ENCODE data around the gene MYRF.

The MYRF gene

DNA sequence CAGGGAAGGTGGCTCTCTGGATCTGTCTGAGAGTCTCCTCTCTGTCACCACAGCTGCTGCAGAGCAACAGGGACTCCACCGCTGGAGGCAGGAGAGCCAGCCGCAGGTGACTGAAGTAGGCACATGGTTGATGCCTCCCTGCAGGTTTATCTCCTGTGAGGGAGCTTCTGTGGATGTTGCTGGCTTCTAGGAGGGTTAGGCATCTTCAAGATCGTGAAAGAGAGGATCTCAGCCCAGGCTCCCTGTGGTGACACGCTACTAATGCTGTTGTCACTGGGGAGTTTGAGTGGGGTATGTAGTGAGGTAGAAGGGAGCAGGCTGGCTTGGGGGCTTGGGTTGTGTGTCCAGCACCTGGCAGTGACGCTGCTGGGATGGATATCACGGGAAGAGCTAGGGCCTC lies 38.1 kb upstream of the MYRF start:
- Mint-ChIP-seq H3K27me3 (peaks cover 17 to 34% of the 10 kb centered on the region in 2 donors), H3K36me3 (no peaks in the 10 kb centered on the region), H3K4me3 (no peak overlapping the region), H3K4me1 (peaks cover 2 to 6% of the 10 kb centered on the region in 2 donors), H3K27ac (no peak overlapping the region), H3K9me3 (no peaks in the 10 kb centered on the region)
- ATAC-seq (replicated peaks): no peak
- DNase-seq: no peak

- H3K27ac Mint-ChIP-seq: no peak overlapping the region
- H3K4me1 Mint-ChIP-seq: peaks cover 2 to 6% of the 10 kb centered on the region in 2 donors
- H3K9me3 Mint-ChIP-seq: no peaks in the 10 kb centered on the region
- DNase-seq: no peak
- no peak overlapping the region for H3K4me3 Mint-ChIP-seq
- H3K36me3 Mint-ChIP-seq: no peaks in the 10 kb centered on the region
- H3K27me3 Mint-ChIP-seq: peaks cover 17 to 34% of the 10 kb centered on the region in 2 donors
- ATAC-seq (replicated peaks): no peak
Observed at GRCh38 chr11:61714916-61715315, 37.5 kb upstream of the MYRF start.

- Mint-ChIP-seq H3K27ac (peak overlapping the region; percentile 44), H3K27me3 (peaks cover 17 to 34% of the 10 kb centered on the region in 2 donors), H3K4me1 (peaks cover 2 to 6% of the 10 kb centered on the region in 2 donors), H3K36me3 (no peaks in the 10 kb centered on the region), H3K4me3 (no peak overlapping the region), H3K9me3 (no peaks in the 10 kb centered on the region)
- ATAC-seq (replicated peaks): peak in 1 of 2 donors; percentile 35
- no peak for DNase-seq
Observed at GRCh38 chr11:61715867-61716266, 36.6 kb upstream of the MYRF start.

GRCh38 chr11:61716478-61717285 lies 35.8 kb upstream of the MYRF start:
- H3K9me3 Mint-ChIP-seq: no peaks in the 10 kb centered on the region
- DNase-seq (no peak), ATAC-seq (replicated peaks) (no peak)
- H3K4me1 Mint-ChIP-seq: peaks cover 2 to 6% of the 10 kb centered on the region in 2 donors
- H3K27ac Mint-ChIP-seq: no peak overlapping the region
- H3K4me3 Mint-ChIP-seq: no peak overlapping the region
- no peaks in the 10 kb centered on the region for H3K36me3 Mint-ChIP-seq
- peaks cover 17 to 34% of the 10 kb centered on the region in 2 donors for H3K27me3 Mint-ChIP-seq

DNA sequence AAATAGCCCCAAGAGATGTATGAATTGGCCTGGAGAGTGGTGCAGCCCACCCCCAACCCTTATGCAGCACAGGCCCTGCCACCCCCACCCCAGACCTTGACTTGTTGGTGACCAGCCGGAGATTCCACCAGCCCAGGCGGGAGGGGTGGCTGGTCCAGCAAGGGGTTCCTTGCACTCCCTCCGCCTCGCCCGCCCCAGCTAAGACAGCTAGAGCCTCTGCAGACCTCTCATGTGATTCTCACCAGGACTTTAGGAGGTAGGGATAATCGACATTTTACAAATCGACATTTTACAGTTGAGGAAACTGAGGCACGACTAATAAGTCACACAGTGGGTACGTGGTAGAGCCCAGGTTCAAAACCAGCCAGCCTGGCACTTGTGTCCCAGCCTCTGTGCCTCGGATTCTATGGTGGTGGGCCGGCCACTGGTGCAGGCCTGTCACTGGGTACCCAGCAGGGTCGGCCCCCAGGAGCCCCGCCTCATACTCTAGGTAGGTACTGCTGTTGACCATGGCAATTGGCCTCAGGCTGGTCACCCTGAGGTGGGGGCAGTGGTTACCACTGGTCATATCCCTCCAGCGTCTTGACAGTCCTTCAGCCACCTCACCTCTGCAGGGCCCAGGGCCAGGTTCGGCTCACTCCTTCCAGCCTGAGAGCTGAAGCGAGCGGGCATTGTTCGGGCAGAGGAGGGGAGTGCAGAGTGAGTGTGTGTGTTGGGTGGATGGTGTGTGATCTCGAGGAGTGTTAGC lies 35.0 kb upstream of the MYRF start:
- Mint-ChIP-seq H3K4me1 (peaks cover 2 to 6% of the 10 kb centered on the region in 2 donors), H3K4me3 (no peak overlapping the region), H3K27me3 (peaks cover 17 to 34% of the 10 kb centered on the region in 2 donors), H3K27ac (no peak overlapping the region), H3K9me3 (no peaks in the 10 kb centered on the region), H3K36me3 (no peaks in the 10 kb centered on the region)
- no peak for ATAC-seq (replicated peaks)
- DNase-seq: no peak

GRCh38 chr11:61718046-61718531 lies 34.3 kb upstream of the MYRF start:
- no peak for DNase-seq
- no peaks in the 10 kb centered on the region for H3K36me3 Mint-ChIP-seq
- no peaks in the 10 kb centered on the region for H3K9me3 Mint-ChIP-seq
- peaks cover 2 to 6% of the 10 kb centered on the region in 2 donors for H3K4me1 Mint-ChIP-seq
- peaks cover 17 to 34% of the 10 kb centered on the region in 2 donors for H3K27me3 Mint-ChIP-seq
- H3K4me3 Mint-ChIP-seq: no peak overlapping the region
- ATAC-seq (replicated peaks): no peak
- no peak overlapping the region for H3K27ac Mint-ChIP-seq

DNA sequence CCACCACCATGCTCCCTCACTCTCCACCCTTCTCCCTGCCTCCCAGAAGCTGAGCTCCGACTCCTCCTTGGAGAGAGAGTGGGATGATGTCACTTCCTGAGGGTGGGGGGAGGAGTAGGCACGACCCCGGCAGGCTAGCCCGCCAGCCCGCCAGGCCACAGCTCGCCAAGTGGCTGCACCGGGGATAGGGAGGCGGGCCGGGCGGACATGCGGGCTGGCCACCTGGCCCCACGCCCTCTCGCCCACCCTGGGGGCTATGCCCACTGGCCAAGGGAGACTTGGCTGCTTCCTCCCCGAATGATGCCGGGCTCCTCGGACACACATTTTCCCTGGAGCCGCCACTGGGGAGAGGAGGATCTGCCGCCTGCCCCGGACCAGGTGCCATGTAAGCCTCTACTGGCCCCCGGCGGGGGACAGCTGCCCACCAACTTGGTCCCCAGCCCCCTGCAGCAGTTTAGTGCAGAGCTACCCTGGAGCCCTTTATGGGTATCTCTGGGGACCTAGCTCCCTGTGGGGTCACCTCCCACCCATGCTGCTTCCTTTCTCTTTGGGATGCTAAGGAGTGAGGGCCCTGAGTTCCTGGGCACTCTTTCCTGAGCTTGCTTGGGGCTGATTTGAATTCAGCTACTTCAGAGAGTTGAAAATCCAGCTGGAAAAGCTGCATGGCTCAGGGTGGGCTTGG lies 33.7 kb upstream of the MYRF start:
- DNase-seq (no peak), ATAC-seq (replicated peaks) (no peak)
- H3K4me1 Mint-ChIP-seq: peaks cover 2 to 6% of the 10 kb centered on the region in 2 donors
- no peaks in the 10 kb centered on the region for H3K9me3 Mint-ChIP-seq
- H3K4me3 Mint-ChIP-seq: no peak overlapping the region
- H3K36me3 Mint-ChIP-seq: no peaks in the 10 kb centered on the region
- no peak overlapping the region for H3K27ac Mint-ChIP-seq
- peaks cover 17 to 34% of the 10 kb centered on the region in 2 donors for H3K27me3 Mint-ChIP-seq

- Mint-ChIP-seq H3K4me1 (peaks cover 2 to 6% of the 10 kb centered on the region in 2 donors), H3K27me3 (peaks cover 17 to 25% of the 10 kb centered on the region in 2 donors), H3K27ac (no peak overlapping the region), H3K9me3 (no peaks in the 10 kb centered on the region), H3K36me3 (no peaks in the 10 kb centered on the region), H3K4me3 (no peak overlapping the region)
- DNase-seq (no peak), ATAC-seq (replicated peaks) (no peak)
Observed at GRCh38 chr11:61719978-61720377, 32.5 kb upstream of the MYRF start.

- ATAC-seq (replicated peaks): no peak
- Mint-ChIP-seq H3K27me3 (peaks cover 17 to 24% of the 10 kb centered on the region in 2 donors), H3K4me3 (no peak overlapping the region), H3K36me3 (no peaks in the 10 kb centered on the region), H3K9me3 (no peaks in the 10 kb centered on the region), H3K27ac (no peak overlapping the region), H3K4me1 (peaks cover 2 to 6% of the 10 kb centered on the region in 2 donors)
- no peak for DNase-seq
Observed at GRCh38 chr11:61720597-61720996, 31.8 kb upstream of the MYRF start.

GRCh38 chr11:61724437-61724836 lies 28.0 kb upstream of the MYRF start:
- no peaks in the 10 kb centered on the region for H3K9me3 Mint-ChIP-seq
- H3K4me1 Mint-ChIP-seq: peaks cover 4 to 12% of the 10 kb centered on the region in 2 donors
- H3K4me3 Mint-ChIP-seq: no peak overlapping the region
- no peak for ATAC-seq (replicated peaks)
- H3K27ac Mint-ChIP-seq: no peak overlapping the region
- H3K27me3 Mint-ChIP-seq: no peaks in the 10 kb centered on the region
- no peak for DNase-seq
- no peaks in the 10 kb centered on the region for H3K36me3 Mint-ChIP-seq

DNA sequence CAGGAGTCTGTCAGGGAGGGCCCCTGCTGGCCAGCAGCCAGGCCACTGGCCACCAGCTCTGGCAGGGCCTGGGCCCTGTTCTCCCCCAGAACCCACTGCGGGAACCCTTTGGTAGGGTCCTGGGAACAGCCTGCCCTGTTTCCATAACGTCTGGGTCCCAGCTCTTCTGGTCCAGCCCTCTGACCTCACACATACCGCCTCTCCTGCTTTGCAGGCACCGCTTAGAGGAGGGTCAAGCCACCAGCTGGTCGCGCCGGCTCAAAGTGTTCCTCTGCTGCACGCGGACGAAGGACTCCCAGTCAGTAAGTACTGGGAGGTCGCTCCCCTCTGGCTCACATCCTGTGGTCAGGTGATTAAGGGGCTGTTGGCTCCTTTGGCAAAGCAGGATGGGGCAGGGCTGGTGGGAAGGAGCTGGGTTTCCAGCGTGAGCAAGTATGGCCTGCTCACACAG lies 26.6 kb upstream of the MYRF start:
- Mint-ChIP-seq H3K27me3 (no peaks in the 10 kb centered on the region), H3K9me3 (no peaks in the 10 kb centered on the region), H3K4me3 (no peak overlapping the region), H3K4me1 (peaks cover 4 to 12% of the 10 kb centered on the region in 2 donors), H3K36me3 (no peaks in the 10 kb centered on the region), H3K27ac (no peak overlapping the region)
- no peak for ATAC-seq (replicated peaks)
- DNase-seq: no peak

GRCh38 chr11:61726775-61727174 lies 25.7 kb upstream of the MYRF start:
- ATAC-seq (replicated peaks): no peak
- Mint-ChIP-seq H3K27me3 (no peaks in the 10 kb centered on the region), H3K4me3 (no peak overlapping the region), H3K9me3 (no peaks in the 10 kb centered on the region), H3K4me1 (peaks cover 4 to 12% of the 10 kb centered on the region in 2 donors), H3K36me3 (no peaks in the 10 kb centered on the region), H3K27ac (no peak overlapping the region)
- DNase-seq: no peak

DNA sequence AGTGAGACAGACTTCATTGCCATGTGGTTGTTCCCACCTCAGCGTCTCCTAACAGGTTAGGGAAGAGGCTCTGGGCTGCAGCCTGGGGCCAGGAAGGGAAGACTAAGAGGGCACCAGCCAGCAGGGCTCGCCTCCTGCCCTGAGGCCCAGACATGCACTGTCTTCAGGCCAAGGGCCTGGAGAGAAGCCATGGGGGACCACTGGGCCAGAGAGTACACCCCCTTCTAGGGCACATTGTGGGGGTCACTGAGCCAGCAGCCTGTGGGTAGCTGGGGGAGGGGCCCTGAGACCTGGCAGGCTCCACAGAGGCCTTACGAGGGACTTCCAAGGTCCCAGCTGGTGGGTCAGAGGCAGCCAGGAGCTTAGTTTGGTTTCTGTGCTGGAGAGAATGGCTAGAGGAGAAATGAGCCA lies 25.0 kb upstream of the MYRF start:
- ATAC-seq (replicated peaks) (no peak), DNase-seq (no peak)
- Mint-ChIP-seq H3K9me3 (no peaks in the 10 kb centered on the region), H3K4me3 (no peak overlapping the region), H3K4me1 (peaks cover 4 to 12% of the 10 kb centered on the region in 2 donors), H3K27me3 (no peaks in the 10 kb centered on the region), H3K27ac (peak overlapping the region; percentile 31), H3K36me3 (no peaks in the 10 kb centered on the region)

Measured in stimulated activated naive B cell treated with anti-CD40 and anti-IgM and Interleukin-4, amounts not matched to agents 10 μg/mL and 1 μg/mL and 100 μg/mL, for 72 hours (primary cell).